SKM-1 (cell line): ENCODE data around the gene CD34.

Source experiments
- DNase-seq: peaks from one replicate; lab custom pipeline; 2025; ENCODE audit not compliant: unreplicated experiment; lab: John Stamatoyannopoulos, UW

The CD34 gene

DNA sequence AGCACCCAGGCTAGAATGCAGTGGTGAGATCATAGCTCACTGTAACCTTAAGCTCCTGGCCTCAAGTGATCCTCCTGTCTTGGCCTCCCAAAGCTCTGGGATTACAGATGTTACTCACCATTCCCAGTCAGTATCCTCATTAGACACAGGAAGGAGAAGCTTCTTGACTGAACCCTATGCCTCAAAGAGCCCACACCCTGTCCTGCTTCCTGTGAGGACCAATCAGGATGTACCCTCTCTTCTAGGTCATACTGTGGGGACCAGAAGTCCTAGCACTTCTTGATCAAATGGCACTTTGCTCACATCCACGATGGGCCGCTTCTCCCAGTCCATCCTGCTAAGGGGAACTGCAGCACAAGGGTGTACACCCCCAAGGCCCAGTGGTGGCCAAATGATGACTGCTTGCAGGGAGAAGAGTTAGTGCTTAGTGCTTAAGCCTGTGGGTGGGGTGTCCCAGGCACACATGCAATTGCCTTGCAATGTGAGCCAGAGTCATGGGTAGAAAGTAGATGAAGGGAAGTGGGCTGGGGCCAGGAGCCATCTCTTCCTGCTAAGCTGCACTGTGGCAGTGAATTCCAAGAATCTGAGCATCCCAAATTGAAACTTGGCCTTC, 9.8 kb downstream of the CD34 start:
- DNase-seq: no peak

DNA sequence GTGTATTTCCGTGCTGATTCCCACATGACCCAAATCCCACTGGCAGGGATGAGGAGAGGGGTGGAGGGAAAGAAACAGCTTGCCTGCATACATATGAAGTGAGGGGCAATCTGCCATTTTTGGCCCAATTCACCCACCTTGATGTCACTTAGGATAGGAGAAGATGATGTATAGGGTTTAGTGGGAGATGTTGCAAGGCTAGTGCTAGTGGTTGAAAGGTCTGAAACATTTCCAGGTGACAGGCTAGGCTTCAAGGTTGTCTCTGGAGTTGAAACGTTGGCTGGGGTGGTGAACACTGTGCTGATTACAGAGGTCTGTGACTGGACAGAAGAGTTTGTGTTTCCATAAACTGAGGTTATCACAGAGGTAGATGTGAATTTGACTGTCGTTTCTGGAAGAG, 12.1 kb downstream of the CD34 start:
- no peak for DNase-seq

DNA sequence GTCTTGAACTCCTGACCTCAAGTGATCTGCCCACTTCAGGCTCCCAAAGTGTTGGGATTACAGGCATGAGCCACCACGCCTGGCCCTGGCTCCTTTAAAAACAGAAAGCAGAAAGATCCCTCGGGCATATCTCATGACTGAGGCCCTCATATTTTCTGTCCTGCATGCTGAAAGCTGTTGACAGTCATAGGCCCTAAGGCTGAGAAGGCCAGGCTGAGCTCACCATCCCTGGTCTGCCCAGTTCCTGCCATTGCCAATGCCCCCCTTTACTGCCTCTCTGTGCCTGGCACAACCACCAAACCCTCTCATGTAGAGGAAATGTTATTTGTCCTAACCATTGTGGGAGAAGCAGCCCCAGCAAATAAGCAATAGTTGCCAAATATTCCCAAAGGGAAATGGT, 12.7 kb downstream of the CD34 start:
- DNase-seq: no peak

DNA sequence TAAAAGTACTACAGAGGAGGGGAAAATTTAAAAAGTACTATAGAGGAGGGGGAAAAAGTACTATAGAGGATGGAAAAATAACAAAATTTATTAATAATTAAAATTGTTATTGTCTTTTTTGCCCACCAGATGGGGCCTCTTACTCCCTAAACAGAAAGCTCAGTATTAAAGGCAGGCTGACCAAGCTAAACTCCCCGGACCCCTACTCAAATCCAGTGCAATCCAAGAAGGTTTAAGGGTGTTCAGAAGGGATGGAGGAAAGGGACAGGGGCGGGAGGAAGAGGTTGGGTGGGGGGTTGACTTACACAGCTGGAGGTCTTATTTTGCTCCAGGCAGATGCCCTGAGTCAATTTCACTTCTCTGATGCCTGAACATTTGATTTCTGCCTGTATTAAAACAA, 13.7 kb downstream of the CD34 start:
- DNase-seq: no peak

DNA sequence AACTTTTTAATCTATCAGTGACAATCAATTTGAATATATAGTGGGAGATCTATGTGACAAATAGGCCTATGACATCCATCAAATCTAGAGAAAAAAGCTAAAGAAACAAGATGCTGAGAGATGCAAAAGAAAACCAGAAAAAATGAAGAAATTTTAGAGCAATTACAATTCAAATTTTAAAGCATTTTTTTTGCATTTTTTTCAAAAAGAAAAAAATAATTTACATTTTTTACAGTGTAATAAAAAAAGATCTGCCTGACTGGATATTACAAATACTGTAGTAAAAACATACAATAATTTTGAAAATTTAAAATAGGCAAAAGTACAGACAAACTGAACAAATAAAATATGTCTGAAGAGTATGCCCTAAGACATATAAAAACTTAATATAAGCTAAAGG, 14.4 kb downstream of the CD34 start:
- no peak for DNase-seq

DNA sequence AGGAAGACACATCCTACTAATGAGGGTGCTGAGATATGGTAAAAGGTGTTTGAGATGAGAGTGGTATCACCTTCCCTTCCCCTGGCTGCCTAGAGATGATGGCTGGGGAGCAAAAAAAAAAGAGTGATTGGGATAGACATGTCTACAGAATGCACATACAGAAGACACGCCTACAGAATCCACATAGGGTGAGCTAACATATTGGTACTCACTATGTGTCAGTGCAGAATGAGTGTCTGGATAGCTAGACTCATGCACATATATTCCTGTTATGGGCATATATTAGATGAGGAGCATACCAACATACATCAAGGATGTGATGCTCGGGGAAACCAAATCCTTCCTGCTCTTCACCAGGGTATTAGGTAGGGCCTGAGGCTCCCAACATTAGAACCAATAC, 16.2 kb downstream of the CD34 start:
- no peak for DNase-seq

DNA sequence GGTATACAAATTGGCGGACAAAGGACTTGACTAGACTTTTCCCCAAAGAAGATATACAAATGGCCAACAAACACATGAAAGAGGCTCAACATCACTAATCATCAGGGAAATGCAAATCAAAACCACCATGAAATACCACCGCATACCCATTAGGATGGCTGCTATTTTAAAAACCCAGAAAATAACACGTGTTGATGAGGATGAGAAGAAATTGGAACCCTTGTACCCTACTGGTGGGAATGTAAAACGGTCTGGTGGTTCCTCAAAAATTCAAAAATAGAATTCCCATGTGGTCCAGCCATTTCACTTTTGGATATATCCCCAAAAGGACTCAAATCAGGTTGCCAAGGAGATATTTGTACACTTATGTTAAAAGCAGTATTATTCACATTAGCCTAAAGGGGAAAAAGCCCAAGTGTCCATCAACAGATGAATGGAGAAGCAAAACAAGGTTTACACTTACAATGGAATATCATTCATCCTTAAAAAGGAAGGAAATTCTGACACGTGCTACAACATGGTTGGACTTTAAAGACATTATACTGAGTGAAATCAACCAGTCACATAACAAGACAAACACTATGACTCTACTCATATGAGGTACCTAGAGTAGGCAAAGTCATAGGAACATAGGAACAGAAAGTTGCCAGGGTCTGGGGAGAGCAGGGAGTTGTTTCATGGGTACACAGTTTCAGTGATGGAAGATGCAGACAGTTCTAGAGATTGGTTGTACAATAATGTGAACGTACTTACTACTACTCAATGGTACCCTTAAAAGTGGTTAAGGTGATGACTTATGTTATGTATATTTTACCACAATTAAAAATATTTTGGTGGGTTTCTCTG, 17.0 kb downstream of the CD34 start:
- no peak for DNase-seq

DNA sequence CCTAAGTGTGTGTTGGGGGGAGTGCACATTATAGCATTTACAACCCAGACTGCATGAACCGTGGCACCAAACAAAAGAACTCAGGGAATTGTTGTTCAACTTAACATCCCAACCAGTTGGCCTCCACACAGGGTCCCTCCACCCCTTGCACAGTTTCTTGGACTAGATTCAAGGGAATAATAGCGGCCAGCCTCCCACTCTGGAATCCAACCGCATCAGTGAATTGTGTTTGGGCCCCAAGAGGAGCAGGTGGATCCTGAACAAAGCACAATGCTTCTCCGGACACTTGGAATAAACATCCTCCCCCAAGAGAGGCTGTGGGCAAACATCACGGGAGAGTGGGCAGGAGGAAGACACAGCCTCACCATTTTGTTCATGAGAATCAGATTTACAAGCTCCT, 18.2 kb downstream of the CD34 start:
- no peak for DNase-seq

DNA sequence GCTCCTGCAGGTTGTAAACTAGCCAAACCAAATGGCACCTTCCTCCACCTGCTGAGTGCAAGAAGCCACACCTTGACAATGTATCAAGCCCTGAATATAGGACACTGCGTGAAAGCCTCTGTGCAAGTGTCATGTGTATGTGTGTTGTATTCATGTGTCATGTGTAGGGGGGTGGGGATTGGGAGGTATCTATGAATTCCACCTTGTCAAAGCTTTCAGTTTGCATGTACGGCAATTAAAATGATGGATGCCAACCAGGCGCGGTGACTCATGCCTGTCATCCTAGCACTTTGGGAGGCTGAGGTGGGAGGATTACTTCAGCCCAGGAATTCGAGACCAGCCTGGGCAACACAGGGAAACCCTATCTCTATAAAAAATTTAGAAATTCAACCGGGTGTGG, 19.8 kb downstream of the CD34 start:
- no peak for DNase-seq

DNA sequence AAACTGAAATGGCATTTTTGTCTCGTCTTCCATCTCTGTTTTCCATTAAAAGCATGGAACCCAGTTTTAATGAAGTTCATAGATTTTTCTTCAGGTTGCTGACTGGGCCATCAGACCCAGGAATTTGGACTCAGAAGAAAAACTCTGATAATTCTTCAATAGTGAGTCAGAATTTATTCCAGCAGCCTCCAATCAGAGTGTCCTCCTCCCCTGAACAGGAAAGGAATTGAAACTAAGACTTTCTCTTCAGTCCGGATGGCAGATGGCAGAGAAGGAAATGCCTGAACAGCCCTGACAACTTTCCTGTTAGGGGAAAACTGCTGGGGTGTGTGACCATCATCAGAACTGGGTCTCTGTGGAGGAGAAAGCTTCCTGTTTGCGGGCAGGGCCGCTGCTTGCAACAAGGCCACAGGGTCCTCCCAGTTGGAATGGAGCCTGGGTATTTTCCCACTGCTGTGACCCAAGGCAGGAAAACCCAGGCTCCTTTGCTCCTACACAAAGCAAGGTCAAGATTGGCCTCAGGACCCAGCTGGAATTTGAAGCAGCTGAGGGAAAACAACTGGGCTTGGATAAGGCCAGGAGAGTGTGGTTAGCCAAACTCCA, 20.7 kb downstream of the CD34 start:
- DNase-seq: peak; percentile 64

DNA sequence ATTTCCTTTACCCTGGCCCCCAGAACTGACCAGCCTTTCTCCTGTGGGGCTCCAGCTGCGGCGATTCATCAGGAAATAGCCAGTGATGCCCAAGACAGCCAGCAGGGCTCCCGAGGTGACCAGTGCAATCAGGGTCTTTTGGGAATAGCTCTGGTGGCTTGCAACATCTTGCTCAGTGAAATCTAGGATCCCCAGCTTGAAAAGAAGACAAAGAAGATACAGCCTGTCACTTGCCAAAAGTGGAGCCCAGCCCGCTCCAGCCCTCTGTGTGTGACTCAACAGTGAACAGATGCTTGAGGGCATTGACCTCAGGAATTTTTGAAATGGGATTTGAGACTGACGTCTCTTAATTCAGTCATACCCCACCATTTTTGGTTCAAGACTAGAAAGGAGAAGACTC, 22.3 kb downstream of the CD34 start:
- DNase-seq: no peak

DNA sequence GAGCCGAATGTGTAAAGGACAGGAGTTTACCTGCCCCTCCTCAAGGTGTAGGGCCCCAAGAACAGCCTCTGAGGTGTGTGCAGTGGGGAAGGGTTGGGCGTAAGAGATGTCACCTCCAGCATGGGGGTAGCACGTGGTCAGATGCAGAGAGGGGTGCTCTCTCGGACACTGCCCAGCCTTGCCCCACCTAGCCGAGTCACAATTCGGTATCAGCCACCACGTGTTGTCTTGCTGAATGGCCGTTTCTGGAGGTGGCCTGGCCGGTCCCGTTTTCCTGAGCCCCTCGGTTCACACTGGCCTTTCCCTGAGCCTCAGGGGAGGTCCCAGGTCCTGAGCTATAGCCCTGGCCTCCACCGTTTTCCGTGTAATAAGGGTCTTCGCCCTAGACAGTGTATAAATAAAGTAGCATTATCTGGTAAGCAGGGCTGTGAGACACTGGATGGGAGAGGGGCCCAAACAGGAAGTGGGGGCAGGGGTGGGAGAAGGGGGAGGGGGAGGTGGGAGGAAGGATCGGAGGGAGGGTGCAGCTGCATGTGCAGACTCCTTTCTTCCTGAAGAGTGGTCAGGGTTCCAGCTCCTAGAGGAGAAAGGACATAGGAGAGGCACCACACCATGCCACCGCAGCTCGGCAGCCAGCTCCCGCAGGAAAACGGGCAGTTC, 23.3 kb downstream of the CD34 start:
- no peak for DNase-seq

DNA sequence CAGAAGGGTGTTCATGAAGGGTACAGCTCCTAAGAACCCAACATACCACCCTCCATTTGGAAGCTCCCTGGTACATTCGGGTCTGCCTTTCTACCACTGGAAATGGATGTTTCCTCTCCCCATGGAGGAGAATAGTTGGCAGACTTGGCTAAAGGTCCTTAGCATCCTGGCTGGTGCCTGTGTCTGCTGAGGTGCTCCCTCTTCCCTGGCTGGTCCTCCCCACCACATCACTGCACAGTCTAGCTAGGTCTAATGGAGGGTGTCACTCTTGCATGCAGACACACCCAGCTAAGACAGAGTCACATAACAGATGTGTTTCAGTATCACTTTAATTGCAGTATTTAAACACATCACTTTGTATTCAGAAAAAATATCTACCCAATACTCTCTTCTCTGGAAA, 24.7 kb downstream of the CD34 start:
- no peak for DNase-seq

DNA sequence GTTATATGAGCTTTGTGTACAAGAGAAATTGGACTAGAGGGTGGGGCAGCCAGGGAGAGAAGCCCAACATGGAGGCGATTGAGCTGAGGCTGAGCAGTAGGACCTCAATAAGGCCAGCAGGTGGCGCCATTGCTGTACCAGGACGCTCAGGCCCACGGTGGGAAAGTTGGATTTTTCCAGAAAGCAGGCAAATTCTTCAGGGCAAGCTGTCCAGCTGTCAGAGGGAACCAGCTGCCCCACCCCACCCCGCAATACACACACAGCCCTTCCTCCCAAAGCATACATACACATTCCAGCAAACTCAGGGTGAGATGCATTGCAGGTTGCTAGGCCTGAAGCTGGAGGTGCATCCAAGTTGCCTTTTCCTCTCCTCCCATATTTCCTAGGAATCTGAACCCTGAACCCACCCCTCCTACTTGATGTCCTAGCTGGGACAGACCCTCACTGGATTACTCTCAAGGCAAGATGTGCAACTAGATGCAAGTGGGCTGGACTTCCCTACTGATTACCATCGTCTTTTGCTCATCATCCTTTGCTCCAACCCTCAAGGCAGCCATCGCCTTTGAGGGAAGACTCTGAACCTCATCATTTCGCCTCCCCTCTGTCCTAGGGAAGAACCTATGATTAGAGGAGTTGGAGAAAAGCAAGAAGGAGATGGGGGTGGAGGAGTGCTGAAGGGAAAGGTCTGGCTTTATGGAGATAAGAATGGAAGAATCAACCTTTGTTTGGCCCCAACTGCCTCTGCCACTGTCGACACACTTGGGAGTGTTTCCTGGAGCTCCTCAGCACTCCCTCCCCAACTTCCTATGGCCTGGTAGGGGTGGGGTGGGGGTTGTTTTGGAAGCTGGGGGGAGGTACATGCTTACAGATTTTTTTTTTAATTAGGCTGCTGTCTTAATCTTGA, 25.5 kb downstream of the CD34 start:
- peak; percentile 81 for DNase-seq

DNA sequence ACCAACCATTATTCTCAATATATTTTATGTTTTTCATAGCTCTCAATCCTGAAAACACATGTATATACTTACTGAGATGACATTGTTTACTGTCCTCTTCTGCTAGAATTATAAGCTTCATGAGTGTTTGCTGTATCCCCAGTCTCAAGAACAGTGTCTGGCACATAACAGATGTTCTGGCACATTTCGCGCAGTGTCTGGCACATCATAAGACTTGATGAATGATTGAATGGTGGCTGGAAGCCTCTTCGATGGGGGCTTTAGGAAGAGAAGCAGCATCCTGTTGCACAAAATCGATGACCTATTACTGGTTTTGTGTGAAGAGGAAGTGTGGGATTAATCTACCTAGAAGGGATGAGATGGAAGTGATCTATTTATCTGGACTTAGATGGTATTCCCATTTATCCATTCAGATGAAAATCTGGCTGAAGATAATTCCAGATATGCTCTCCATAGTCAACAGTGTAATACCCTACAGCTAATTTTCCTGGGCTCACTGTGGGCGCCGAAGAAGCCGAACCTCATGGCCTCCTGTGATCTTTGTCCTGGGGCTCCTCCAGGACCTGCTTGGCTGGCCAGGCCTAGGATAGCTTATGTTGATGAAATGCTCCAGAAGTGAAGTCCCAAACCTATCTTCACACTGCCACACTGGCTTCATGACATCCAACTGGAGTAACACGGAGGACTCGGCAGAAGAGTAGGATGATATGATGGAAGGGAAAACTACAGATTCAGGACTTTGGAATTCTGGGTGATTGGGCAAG, 26.5 kb downstream of the CD34 start:
- DNase-seq: no peak

DNA sequence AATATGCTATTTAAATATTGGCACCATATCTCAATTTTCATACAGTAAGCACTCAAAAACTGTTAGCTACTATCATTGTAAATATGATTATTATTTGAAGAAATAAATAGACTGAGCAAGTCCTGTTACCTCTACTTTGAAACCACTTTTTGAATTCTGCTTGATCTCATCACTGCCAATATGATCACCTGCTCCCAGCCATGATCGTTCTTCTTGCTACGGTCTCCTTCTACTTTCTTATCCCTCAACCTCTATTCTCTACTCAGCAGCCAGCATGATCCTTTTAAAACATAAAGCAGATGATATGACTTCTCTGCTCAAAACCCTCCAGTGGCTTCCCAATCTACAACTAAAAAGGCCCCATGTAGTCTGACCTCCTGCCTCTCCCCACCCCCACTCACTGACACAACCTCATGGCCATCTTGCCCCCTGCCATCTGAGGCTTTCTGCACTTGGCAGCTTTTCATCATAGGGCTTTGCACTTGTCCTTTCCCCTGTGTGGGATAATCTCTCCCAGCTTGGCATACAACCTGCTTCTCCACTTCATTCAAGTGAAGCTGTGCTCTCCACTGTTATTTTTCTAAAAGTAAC, 27.2 kb downstream of the CD34 start:
- DNase-seq: no peak

DNA sequence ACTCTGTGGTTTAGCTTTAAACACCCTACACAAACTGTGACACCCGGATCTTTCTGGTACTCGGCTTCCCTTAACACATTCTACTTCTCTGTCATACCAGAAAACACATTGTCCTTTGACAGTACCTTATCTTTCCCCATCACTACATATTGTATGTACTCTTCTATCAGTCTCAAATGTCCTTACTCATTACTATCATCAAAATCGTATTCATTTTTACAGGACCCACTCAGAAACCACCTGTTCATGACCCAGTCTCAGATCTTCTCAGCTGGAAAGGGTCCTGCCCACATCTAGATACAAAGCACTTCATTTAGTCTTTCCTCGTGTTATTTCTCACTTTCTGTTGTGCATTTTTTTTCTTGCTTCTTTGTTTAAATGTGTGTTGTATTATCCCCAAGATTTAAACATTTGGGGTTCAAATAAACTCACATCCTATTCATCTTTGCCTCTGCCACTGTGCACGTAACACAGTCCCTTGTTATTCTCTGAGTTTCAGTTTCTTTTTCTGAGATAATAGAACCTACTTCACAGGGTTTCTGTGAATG, 27.7 kb downstream of the CD34 start:
- no peak for DNase-seq

DNA sequence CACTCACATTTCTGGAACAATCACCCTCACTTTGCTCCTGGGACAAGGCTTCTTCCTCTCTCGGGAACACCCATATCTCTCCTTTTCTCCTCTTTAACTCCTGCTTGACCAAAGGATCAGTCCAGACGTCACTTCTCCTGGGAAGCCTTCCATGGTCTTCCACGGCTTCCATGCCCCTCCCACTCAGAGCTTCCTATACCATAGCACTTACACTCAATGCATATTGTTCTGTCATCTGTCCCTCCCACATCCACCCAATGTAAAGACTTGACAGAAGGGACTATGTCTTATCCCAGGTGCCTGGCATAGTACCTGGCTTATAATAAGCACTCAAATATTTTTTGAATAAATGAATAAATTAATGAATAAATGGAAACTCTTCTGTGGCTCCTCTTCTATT, 28.2 kb downstream of the CD34 start:
- no peak for DNase-seq

DNA sequence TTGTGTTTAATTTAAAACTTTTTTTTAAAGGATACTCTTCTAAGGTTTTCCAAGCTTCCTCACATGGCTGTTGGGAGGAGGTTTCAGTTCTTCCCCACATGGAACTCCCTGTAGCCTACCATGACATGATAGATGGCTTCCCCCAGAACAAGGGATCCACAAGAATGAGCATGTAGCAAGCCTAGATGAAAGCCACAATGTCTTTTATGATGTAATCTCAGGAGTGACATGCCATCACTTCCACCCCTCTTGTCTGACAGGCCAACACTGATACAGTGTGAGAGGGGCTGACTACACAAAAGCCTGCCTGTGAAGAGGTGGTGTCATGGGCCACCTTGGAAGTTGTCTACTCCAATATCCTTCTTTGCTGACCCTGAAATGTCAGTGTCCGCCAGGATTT, 32.0 kb downstream of the CD34 start:
- DNase-seq: no peak
